Peyer's patch (tissue), 4 donors: ENCODE results near the gene SLC12A8. TPM values are rescaled to one million over a fixed set of nuclear protein-coding genes. Genes with fewer than 3 reads are reported as not detected.

Experiments used
- DNase-seq, 3 donors: peaks; one replicate each; pipeline ENCODE4 v3.0.0-alpha.2; 2017 to 2019
- H3K27ac ChIP-seq, 4 donors: fragments of 200-600 bp; sonication (generic); one replicate each; pipeline ENCODE4 v1.5.1; 2016 to 2019
- H3K27me3 ChIP-seq, 2 donors: fragments of 200-600 bp; sonication (generic); one replicate each; pipeline ENCODE4 v1.5.1; 2019
- H3K36me3 ChIP-seq, 3 donors: fragments of 200-600 bp; sonication (generic); one replicate each; pipeline ENCODE4 v1.5.1; 2016 to 2019
- H3K4me1 ChIP-seq, 4 donors: fragments of 200-600 bp; sonication (generic); one replicate each; pipeline ENCODE4 v1.5.1; 2016 to 2019
- H3K4me3 ChIP-seq, 4 donors: fragments of 200-600 bp; sonication (generic); 1 replicate in 3 of 4; 2 replicates in 1 of 4; pipeline ENCODE4 v1.5.1; 2016 to 2019; ENCODE audit warnings: mild to moderate bottlenecking in 1 of 4
- H3K9me3 ChIP-seq, 4 donors: fragments of 200-600 bp; sonication (generic); one replicate each; pipeline ENCODE4 v1.5.1; 2016 to 2019; ENCODE audit warnings: mild to moderate bottlenecking in 1 of 4
- CTCF ChIP-seq, 6 experiments: fragments of 450-650 bp in 4 of 6; fragments of 200-600 bp in 2 of 6; sonication (generic) in 1 of 6; IDR thresholded peaks; one replicate each; pipeline ENCODE4 v1.5.1; 2017 to 2019; ENCODE audit warnings: antibody characterized with exemption in 6 of 6, mild to moderate bottlenecking in 3 of 6, moderate library complexity in 1 of 6
- POLR2A ChIP-seq, 2 donors: fragments of 450-650 bp; IDR thresholded peaks; one replicate each; pipeline ENCODE4 v1.5.1; 2017; ENCODE audit warnings: antibody characterized with exemption in 2 of 2, mild to moderate bottlenecking in 2 of 2, moderate library complexity in 2 of 2
- total RNA-seq, 4 donors: library from RNA; depleted of rRNA; stranded (reverse); fragments of >200 nt; gene quantifications; one replicate each; pipeline ENCODE4 v1.1.0, GENCODE V29; 2016

The SLC12A8 gene
- total RNA-seq, 4 donors from 2014 or later: 24.2 to 31.4 (median 26.3) TPM

- Histone ChIP-seq H3K9me3 (no peaks in the 10 kb centered on the region), H3K4me3 (peak overlapping the region in 1 of 4 donors; percentile 9), H3K27me3 (no peaks in the 10 kb centered on the region), H3K36me3 (no peaks in the 10 kb centered on the region), H3K4me1 (peaks cover 0 to 33% (median 0%) of the 10 kb centered on the region in 4 donors), H3K27ac (peak overlapping the region; percentile 48 to 84 (median 66))
- TF ChIP-seq POLR2A (IDR thresholded peaks at IDR 0.05) (no peak), CTCF (IDR thresholded peaks at IDR 0.05) (no peak)
- DNase-seq: no peak
Observed at GRCh38 chr3:125042725-125043406, 169.7 kb downstream of the SLC12A8 start.

DNA sequence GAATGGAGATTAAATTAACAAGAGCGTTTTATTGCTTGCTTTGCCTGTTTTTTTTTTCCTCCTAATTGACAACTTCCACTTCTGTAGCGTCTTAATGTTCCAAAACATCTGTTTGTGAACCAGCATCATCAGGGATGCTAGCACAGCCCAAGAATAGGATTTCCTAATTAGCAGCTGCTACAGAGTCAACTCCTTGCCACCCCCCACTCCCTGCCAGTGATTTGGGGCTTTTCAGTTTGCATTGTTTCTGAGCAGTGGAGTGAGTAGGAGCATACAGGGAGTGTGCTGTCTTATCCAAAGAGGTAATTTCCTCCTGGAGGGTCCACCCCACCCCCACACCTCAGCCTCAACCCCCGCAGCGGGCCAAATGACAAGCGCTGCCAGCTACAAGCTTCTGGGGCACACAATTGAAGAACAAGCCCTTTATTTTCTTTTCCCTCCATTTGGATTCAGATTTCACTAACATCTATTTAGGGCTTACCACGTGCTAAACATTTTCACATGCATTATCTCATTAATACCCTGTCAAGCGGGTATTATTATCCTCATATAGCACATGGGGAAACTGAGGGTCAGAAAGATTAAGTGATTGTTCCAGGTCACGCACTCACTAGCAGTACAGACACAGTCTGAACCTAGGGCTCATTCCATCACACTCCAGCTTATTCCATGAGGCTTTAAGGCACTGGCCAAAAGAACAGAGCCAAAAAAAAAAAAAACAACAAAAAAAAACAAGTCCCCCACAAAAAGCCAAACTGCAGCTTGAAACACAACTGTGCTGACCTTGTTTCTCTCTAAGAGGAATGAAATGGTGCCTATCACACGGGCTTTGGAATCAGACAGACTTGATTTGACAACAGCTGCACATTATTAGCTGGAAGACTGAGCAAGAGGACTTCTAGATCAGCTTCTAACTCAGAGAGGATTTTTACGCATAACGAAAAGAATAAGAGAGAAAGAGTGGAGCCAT is 173.1 kb downstream of the SLC12A8 start:
- H3K27me3 ChIP-seq: no peaks in the 10 kb centered on the region
- H3K4me3 ChIP-seq: no peak overlapping the region
- H3K36me3 ChIP-seq: no peaks in the 10 kb centered on the region
- no peak for TF ChIP-seq POLR2A (IDR thresholded peaks at IDR 0.05)
- H3K9me3 ChIP-seq: no peaks in the 10 kb centered on the region
- DNase-seq: no peak
- peaks cover 0 to 28% (median 0%) of the 10 kb centered on the region in 4 donors for H3K4me1 ChIP-seq
- peak overlapping the region; percentile 12 to 38 (median 29) for H3K27ac ChIP-seq

DNA sequence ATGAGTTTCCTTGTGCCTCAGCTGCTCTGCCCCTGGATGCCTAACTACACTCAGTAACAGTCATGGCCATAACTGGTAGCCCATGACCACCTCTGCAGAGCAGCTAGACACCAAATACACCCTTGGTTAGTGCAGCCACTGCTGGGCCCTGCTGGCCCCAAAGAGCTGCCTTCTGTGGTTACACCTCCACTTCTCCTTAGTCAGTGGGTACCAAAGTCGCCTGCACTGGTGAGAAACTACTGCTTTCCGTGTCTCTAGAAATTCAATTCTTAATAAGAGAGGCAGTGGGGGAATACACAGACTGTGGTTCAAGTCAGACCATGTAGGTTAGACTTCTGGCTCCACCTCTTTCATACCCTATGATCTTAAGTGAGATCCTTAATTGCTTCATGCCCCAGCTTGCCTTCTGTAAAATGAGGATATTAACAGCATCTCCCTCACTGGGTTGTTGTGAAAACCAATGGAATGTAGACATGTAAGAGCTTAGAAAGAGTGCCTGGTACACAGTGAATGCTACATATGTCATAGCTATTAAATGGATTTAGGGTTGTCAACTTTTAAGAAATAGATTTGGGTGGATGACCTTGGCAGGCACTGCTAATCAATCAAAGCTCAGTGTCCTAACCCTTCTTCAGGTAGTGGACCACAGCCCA is 174.9 kb downstream of the SLC12A8 start:
- Histone ChIP-seq H3K36me3 (no peaks in the 10 kb centered on the region), H3K27ac (no peak overlapping the region), H3K9me3 (no peaks in the 10 kb centered on the region), H3K4me3 (no peak overlapping the region), H3K27me3 (no peaks in the 10 kb centered on the region), H3K4me1 (peaks cover 0 to 13% (median 0%) of the 10 kb centered on the region in 4 donors)
- DNase-seq: no peak
- TF ChIP-seq POLR2A (IDR thresholded peaks at IDR 0.05): no peak
- TF ChIP-seq CTCF (IDR thresholded peaks at IDR 0.05): no peak

GRCh38 chr3:125035217-125035616 is 177.3 kb downstream of the SLC12A8 start:
- no peak overlapping the region for H3K27ac ChIP-seq
- no peak for DNase-seq
- H3K9me3 ChIP-seq: no peaks in the 10 kb centered on the region
- H3K36me3 ChIP-seq: no peaks in the 10 kb centered on the region
- H3K4me3 ChIP-seq: no peak overlapping the region
- TF ChIP-seq POLR2A (IDR thresholded peaks at IDR 0.05) (no peak), CTCF (IDR thresholded peaks at IDR 0.05) (no peak)
- peaks cover 0 to 2% (median 0%) of the 10 kb centered on the region in 4 donors for H3K4me1 ChIP-seq
- no peaks in the 10 kb centered on the region for H3K27me3 ChIP-seq

GRCh38 chr3:125033616-125034015 is 178.9 kb downstream of the SLC12A8 start:
- H3K27ac ChIP-seq: no peak overlapping the region
- H3K4me1 ChIP-seq: no peaks in the 10 kb centered on the region
- TF ChIP-seq POLR2A (IDR thresholded peaks at IDR 0.05) (no peak), CTCF (IDR thresholded peaks at IDR 0.05) (no peak)
- no peaks in the 10 kb centered on the region for H3K27me3 ChIP-seq
- no peak overlapping the region for H3K4me3 ChIP-seq
- peaks cover 0 to 5% (median 0%) of the 10 kb centered on the region in 3 donors for H3K36me3 ChIP-seq
- no peaks in the 10 kb centered on the region for H3K9me3 ChIP-seq
- no peak for DNase-seq
